GM18907 (cell line): ENCODE measurements around the gene LRCH2.

ENCODE experiments used
- ATAC-seq: cut with Tn5 transposase; IDR thresholded peaks from one replicate; pipeline ENCODE4 v1.9.1; 2021; ENCODE audit warnings: mild to moderate bottlenecking, moderate library complexity; ENCODE audit not compliant: unreplicated experiment

Gene LRCH2

GRCh38 chrX:115067812-115068211 is 166.1 kb downstream of the LRCH2 start:
- no peak for ATAC-seq

- no peak for ATAC-seq
These were observed 168.6 kb downstream of the LRCH2 start for GRCh38 chrX:115065304-115065703.
